B cell (primary cell): Measurements from ENCODE around the gene AGPAT3. TPM values are rescaled to one million over a fixed set of nuclear protein-coding genes. Genes with fewer than 3 reads are reported as not detected.
A peak's percentile ranks its signal among the peaks of the same experiment; 100 is the strongest.

Experiments
- ATAC-seq: fragments of 200-7000 bp; cut with Tn5 transposase; one replicate; pipeline ENCODE4 v1.10.0; 2021; ENCODE audit warnings: low read depth, mild to moderate bottlenecking, moderate number of reproducible peaks, moderate library complexity
- CTCF ChIA-PET: fragments of 350-600 bp; sonication (Branson Sonifier 250); formaldehyde crosslinking; loops from one replicate; lab custom pipeline; 2021; ENCODE audit warnings: antibody characterized with exemption, inconsistent platforms; lab: Charles Lee
- POLR2A ChIA-PET: fragments of 350-600 bp; sonication (Branson Sonifier 250); formaldehyde crosslinking; loops from one replicate; lab custom pipeline; 2021; ENCODE audit warnings: antibody characterized with exemption; lab: Charles Lee
- DNase-seq: peaks from one replicate; pipeline ENCODE4 v3.0.0; 2013
- H2AFZ ChIP-seq: 2 replicates; pipeline ENCODE4 v1.6.1; 2012; ENCODE audit warnings: mild to moderate bottlenecking, low read depth, low read length; ENCODE audit not compliant: insufficient read depth, poor library complexity, severe bottlenecking
- H3K27ac ChIP-seq, 2 donors: 1 replicate in 1 of 2; 2 replicates in 1 of 2; pipeline ENCODE4 v1.5.1; 2012 to 2013; ENCODE audit warnings: low read length in 2 of 2, mild to moderate bottlenecking in 2 of 2, moderate library complexity in 1 of 2
- H3K27me3 ChIP-seq, 4 experiments: fragments of 200-600 bp in 1 of 4; sonication (generic) in 1 of 4; replicated peaks in 1 of 4; 1 replicate in 2 of 4; 2 replicates in 2 of 4; pipeline versions ENCODE4 v1.6.1 to v1.7.0; 2013 to 2016; ENCODE audit warnings: low read length in 3 of 4, mild to moderate bottlenecking in 2 of 4, mixed read lengths in 1 of 4, moderate library complexity in 1 of 4; ENCODE audit not compliant: insufficient read depth in 4 of 4, control insufficient read depth in 3 of 4; ENCODE audit errors: control extremely low read depth in 1 of 4
- H3K36me3 ChIP-seq, 2 experiments: replicated peaks in 1 of 2; 1 replicate in 1 of 2; 2 replicates in 1 of 2; pipeline versions ENCODE4 v1.6.1 to v1.7.1; 2013; ENCODE audit warnings: low read length in 1 of 2; ENCODE audit not compliant: insufficient read depth in 2 of 2, control insufficient read depth in 1 of 2; ENCODE audit errors: control extremely low read depth in 1 of 2, extremely low read depth in 1 of 2
- H3K4me1 ChIP-seq, 2 donors: fragments of 200-600 bp in 1 of 2; sonication (generic) in 1 of 2; 1 replicate in 1 of 2; 2 replicates in 1 of 2; pipeline versions ENCODE4 v1.5.1 to v1.6.1; 2013 to 2017; ENCODE audit warnings: low read length in 2 of 2; ENCODE audit not compliant: control insufficient read depth in 2 of 2, insufficient read depth in 2 of 2
- H3K4me2 ChIP-seq: replicated peaks from 2 replicates; pipeline ENCODE3; 2012; ENCODE audit warnings: mild to moderate bottlenecking, low read depth, low read length; ENCODE audit not compliant: poor library complexity, severe bottlenecking
- H3K4me3 ChIP-seq, 5 experiments: fragments of 200-600 bp in 1 of 5; sonication (generic) in 1 of 5; 1 replicate in 3 of 5; 2 replicates in 2 of 5; pipeline versions ENCODE4 v1.5.1 to v1.7.0; 2011 to 2016; ENCODE audit warnings: low read length in 4 of 5, mild to moderate bottlenecking in 4 of 5, low read depth in 2 of 5, control low read depth in 1 of 5, moderate library complexity in 1 of 5; ENCODE audit not compliant: insufficient read depth in 1 of 5; ENCODE audit errors: control extremely low read depth in 1 of 5, extremely low read depth in 1 of 5
- H3K79me2 ChIP-seq: fragments of 200-600 bp; sonication (generic); one replicate; pipeline ENCODE4 v1.6.0; 2016; ENCODE audit warnings: low read length; ENCODE audit not compliant: control insufficient read depth, insufficient read depth
- H3K9ac ChIP-seq: fragments of 200-600 bp; sonication (generic); 2 replicates; pipeline ENCODE4 v1.6.1; 2017; ENCODE audit warnings: mild to moderate bottlenecking, low read length, moderate library complexity
- H3K9me3 ChIP-seq, 3 donors: one replicate each; pipeline versions ENCODE4 v1.6.1 to v1.7.1; 2013; ENCODE audit warnings: low read length in 2 of 3; ENCODE audit not compliant: control insufficient read depth in 2 of 3, insufficient read depth in 1 of 3; ENCODE audit errors: control extremely low read depth in 1 of 3
- H4K20me1 ChIP-seq: 2 replicates; pipeline ENCODE4 v1.6.0; 2012; ENCODE audit warnings: mild to moderate bottlenecking, low read length; ENCODE audit not compliant: insufficient read depth, control insufficient read depth, poor library complexity, severe bottlenecking
- H3K27ac Mint-ChIP-seq: one replicate; pipeline ENCODE4 v1.8.0; 2021; ENCODE audit warnings: mixed read lengths
- H3K27me3 Mint-ChIP-seq: one replicate; pipeline ENCODE4 v1.8.0; 2021; ENCODE audit warnings: mixed read lengths
- H3K4me1 Mint-ChIP-seq: one replicate; pipeline ENCODE4 v1.8.0; 2021; ENCODE audit warnings: mixed read lengths
- H3K4me3 Mint-ChIP-seq: one replicate; pipeline ENCODE4 v1.8.0; 2021; ENCODE audit warnings: mixed read lengths
- H3K9me3 Mint-ChIP-seq: one replicate; pipeline ENCODE4 v1.8.0; 2022; ENCODE audit warnings: mixed read lengths; ENCODE audit not compliant: insufficient read depth
- EZH2 ChIP-seq: IDR thresholded peaks from 2 replicates; pipeline ENCODE4 v1.6.1; 2012; ENCODE audit warnings: borderline replicate concordance, low read depth, mild to moderate bottlenecking, moderate library complexity, low read length; ENCODE audit not compliant: insufficient read depth, poor library complexity, severe bottlenecking
- WGBS: methylation state at CpG from one replicate; pipeline ENCODE4 v1.1.5; 2013; ENCODE audit warnings: missing lambda C conversion rate; ENCODE audit not compliant: insufficient coverage; 5-methylcytosine and 5-hydroxymethylcytosine counted together
- intact Hi-C: fragments of 100-400 bp; cut with micrococcal nuclease; formaldehyde crosslinking; loops from one replicate; pipeline ENCODE4 v1.10.0; 2022
- polyA plus RNA-seq: library from polyadenylated mRNA; depleted of rRNA; stranded (reverse); fragments of >200 nt; gene quantifications from 2 replicates; pipeline ENCODE4 v1.2.3, GENCODE V29; 2012
- total RNA-seq, 2 donors: library from RNA; stranded (reverse); fragments of 120-200 nt in 1 of 2; gene quantifications; 1 replicate in 1 of 2; 2 replicates in 1 of 2; pipeline versions ENCODE4 v1.2.3 to v1.2.4, GENCODE V29; 2013 to 2022
- TF ChIP-seq, protein P1 (sequence below): fragments of 200-600 bp; IDR thresholded peaks from one replicate; pipeline ENCODE4 v1.8.0; 2022; ENCODE audit warnings: antibody characterized with exemption, mild to moderate bottlenecking

The AGPAT3 gene
- total and polyA plus RNA-seq, 2 donors (not counting 1 experiment from before 2014, with no cell fraction given): 14.3 to 49.3 TPM

DNA sequence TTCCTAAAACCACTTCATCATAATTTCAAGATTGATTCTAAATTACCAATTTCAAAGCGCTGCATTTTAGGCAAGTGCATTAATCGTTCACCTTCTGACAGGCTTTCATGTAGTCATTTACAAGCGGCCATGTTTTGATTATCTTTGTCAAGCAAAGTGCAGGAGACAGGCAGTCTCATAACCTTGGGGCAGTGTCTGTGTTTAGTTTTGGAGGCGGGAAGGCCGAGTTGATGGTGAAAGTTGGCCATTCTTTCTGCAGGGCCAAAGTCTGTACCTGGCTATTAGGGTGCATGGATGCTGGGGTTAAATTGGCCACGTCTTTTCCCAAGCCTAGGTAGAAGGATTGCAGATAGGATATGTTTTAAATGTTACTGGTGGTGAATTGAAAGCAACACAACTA is 2.9 kb downstream of the AGPAT3 start:
- intact Hi-C loops: loop anchor here (2.0 to 10.0 kb wide), 3 partner anchors 47 to 71 kb away; no protein-coding TSS in a partner anchor
- Histone ChIP-seq H3K4me2 (no peak overlapping the region), H3K27me3 (no peaks in the 10 kb centered on the region), H2AFZ (no peak overlapping the region), H3K4me1 (peaks cover 13 to 22% of the 10 kb centered on the region in 2 donors), H3K9ac (no peak overlapping the region), H3K79me2 (peaks cover 60% of the 10 kb centered on the region), H3K27ac (no peak overlapping the region), H4K20me1 (peaks cover 13% of the 10 kb centered on the region), H3K36me3 (peaks cover 0 to 1% of the 10 kb centered on the region in 2 experiments), H3K9me3 (no peaks in the 10 kb centered on the region), H3K4me3 (no peak overlapping the region)
- no peak for DNase-seq
- H3K9me3 Mint-ChIP-seq: no peaks in the 10 kb centered on the region
- WGBS: 92% methylated on average over 5 of the region's 6 CpGs
- no peak overlapping the region for H3K27ac Mint-ChIP-seq
- POLR2A ChIA-PET: no interaction called here
- no peak for TF ChIP-seq EZH2
- TF ChIP-seq, protein P1, sequence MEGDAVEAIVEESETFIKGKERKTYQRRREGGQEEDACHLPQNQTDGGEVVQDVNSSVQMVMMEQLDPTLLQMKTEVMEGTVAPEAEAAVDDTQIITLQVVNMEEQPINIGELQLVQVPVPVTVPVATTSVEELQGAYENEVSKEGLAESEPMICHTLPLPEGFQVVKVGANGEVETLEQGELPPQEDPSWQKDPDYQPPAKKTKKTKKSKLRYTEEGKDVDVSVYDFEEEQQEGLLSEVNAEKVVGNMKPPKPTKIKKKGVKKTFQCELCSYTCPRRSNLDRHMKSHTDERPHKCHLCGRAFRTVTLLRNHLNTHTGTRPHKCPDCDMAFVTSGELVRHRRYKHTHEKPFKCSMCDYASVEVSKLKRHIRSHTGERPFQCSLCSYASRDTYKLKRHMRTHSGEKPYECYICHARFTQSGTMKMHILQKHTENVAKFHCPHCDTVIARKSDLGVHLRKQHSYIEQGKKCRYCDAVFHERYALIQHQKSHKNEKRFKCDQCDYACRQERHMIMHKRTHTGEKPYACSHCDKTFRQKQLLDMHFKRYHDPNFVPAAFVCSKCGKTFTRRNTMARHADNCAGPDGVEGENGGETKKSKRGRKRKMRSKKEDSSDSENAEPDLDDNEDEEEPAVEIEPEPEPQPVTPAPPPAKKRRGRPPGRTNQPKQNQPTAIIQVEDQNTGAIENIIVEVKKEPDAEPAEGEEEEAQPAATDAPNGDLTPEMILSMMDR: no peak
- no peaks in the 10 kb centered on the region for H3K27me3 Mint-ChIP-seq
- no peak for ATAC-seq
- H3K4me1 Mint-ChIP-seq: peaks cover 38% of the 10 kb centered on the region
- CTCF ChIA-PET: interaction anchor here (1.0 kb wide), 1 partner anchor 71 kb away, joined by 4 read pairs; no protein-coding TSS in a partner anchor
- peak overlapping the region; percentile 78 for H3K4me3 Mint-ChIP-seq

DNA sequence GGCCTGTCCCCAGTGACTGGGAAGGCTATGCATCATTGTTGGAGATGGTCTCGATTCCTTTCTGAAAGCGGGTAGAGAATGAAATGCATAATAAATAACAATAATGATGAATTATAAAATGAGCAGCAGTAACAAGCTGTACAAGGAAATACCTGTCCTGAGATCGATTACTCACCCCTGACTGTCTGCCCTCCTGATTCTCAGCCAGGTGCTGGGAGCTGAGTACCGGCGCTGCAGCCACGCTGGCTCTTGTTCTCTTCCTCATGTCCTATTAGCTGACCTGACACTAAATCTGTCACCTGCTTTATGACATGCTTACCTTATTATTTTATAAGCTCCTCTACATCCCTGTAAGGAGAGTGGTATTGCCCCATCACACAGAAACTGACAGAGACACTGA is 3.4 kb downstream of the AGPAT3 start:
- Histone ChIP-seq H3K4me2 (no peak overlapping the region), H2AFZ (no peak overlapping the region), H3K36me3 (peaks cover 0 to 5% of the 10 kb centered on the region in 2 experiments), H3K79me2 (peaks cover 64% of the 10 kb centered on the region), H3K4me1 (peaks cover 11 to 21% of the 10 kb centered on the region in 2 donors), H3K9ac (no peak overlapping the region), H4K20me1 (peaks cover 13% of the 10 kb centered on the region), H3K9me3 (no peaks in the 10 kb centered on the region), H3K27me3 (no peaks in the 10 kb centered on the region), H3K27ac (no peak overlapping the region), H3K4me3 (no peak overlapping the region)
- ChIA-PET POLR2A (no interaction called here), CTCF (interaction anchor here (1.0 kb wide), 1 partner anchor 71 kb away, joined by 4 read pairs; no protein-coding TSS in a partner anchor)
- 100% methylated on average over 4 of the region's 6 CpGs for WGBS
- intact Hi-C loops: loop anchor here (10.0 kb wide), 2 partner anchors 46 to 64 kb away; no protein-coding TSS in a partner anchor
- Mint-ChIP-seq H3K9me3 (no peaks in the 10 kb centered on the region), H3K27me3 (no peaks in the 10 kb centered on the region), H3K27ac (no peak overlapping the region), H3K4me1 (peaks cover 37% of the 10 kb centered on the region), H3K4me3 (no peak overlapping the region)
- ATAC-seq (no peak), DNase-seq (no peak)
- TF ChIP-seq, protein P1: no peak
